Activated T-cell treated with anti-CD3 and anti-CD28 coated beads, Interleukin-2, amount 50 U/mL, for 72 hours (primary cell): ENCODE data around the gene IL21R. TPM values are rescaled to one million over a fixed set of nuclear protein-coding genes. Genes with fewer than 3 reads are reported as not detected.

Experiments used
- ATAC-seq, 2 donors: fragments of 150-1000 bp; cut with Tn5 transposase; replicated peaks in 1 of 2; 2 replicates each; pipeline ENCODE4 v1.10.0; 2021; ENCODE audit warnings: moderate library complexity in 2 of 2, mild to moderate bottlenecking in 1 of 2
- DNase-seq, 2 donors: peaks; one replicate each; pipeline ENCODE4 v3.0.0; 2021 to 2022; ENCODE audit warnings: mixed read lengths in 1 of 2
- H3K27ac Mint-ChIP-seq: one replicate; pipeline ENCODE4 v1.8.0; 2022; ENCODE audit warnings: mild to moderate bottlenecking, moderate library complexity, mixed read lengths
- H3K27me3 Mint-ChIP-seq: one replicate; pipeline ENCODE4 v1.8.0; 2022; ENCODE audit warnings: low read depth, mixed read lengths
- H3K36me3 Mint-ChIP-seq, 2 donors: one replicate each; pipeline ENCODE4 v1.8.0; 2022; ENCODE audit warnings: mixed read lengths in 2 of 2, mild to moderate bottlenecking in 1 of 2; ENCODE audit not compliant: insufficient read depth in 2 of 2
- H3K4me1 Mint-ChIP-seq: one replicate; pipeline ENCODE4 v1.8.0; 2022; ENCODE audit warnings: low read depth, mixed read lengths
- H3K4me3 Mint-ChIP-seq, 2 donors: one replicate each; pipeline ENCODE4 v1.8.0; 2022; ENCODE audit warnings: mild to moderate bottlenecking in 2 of 2, mixed read lengths in 2 of 2, moderate library complexity in 2 of 2
- H3K9me3 Mint-ChIP-seq, 2 donors: one replicate each; pipeline ENCODE4 v1.8.0; 2022; ENCODE audit warnings: mixed read lengths in 2 of 2
- total RNA-seq, 2 donors: library from RNA; stranded (reverse); gene quantifications; one replicate each; pipeline ENCODE4 v1.2.3, GENCODE V29; 2022

IL21R gene
- total RNA-seq: 100 to 1,000 TPM; 155 to 166 TPM

DNA sequence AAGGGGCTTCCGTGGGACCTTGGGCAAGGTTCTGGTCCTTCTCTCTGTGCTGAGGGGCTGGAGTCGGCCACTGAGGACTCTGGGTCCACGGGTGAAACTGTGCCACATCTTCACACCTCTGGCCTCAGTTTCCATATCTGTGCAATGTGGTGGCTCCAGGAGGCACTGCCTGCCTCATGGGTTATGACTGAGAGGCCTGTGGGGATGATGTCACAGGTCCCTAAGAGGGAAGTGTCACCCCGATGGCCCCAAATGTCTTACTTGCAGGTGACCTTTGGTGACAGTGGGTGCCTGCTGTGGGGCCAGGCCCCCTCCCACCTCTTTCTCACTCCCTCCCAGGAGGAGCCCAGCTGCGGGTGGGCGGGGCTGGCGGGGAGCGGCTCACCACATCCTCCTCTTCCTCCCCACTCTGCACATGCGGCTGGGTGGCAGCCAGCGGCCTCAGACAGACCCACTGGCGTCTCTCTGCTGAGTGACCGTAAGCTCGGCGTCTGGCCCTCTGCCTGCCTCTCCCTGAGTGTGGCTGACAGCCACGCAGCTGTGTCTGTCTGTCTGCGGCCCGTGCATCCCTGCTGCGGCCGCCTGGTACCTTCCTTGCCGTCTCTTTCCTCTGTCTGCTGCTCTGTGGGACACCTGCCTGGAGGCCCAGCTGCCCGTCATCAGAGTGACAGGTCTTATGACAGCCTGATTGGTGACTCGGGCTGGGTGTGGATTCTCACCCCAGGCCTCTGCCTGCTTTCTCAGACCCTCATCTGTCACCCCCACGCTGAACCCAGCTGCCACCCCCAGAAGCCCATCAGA lies at the start of gene IL21R:
Gene IL21R, plus strand, starts transcription at position 407 of the 801 bp plus-strand sequence. CDS start 27,898 bp downstream, outside the sequence.
- H3K9me3 Mint-ChIP-seq: no peaks in the 10 kb centered on the region
- ATAC-seq (peak; percentile 69 to 75), DNase-seq (peak; percentile 90 to 91)
- peak within 1 kb of the TSS; percentile 94 to 97 for H3K4me3 Mint-ChIP-seq
- peaks cover 44% of the 10 kb centered on the region for H3K4me1 Mint-ChIP-seq
- peaks cover 18 to 37% of the 10 kb centered on the region in 2 donors for H3K36me3 Mint-ChIP-seq
- H3K27me3 Mint-ChIP-seq: no peaks in the 10 kb centered on the region
- H3K27ac Mint-ChIP-seq: peak within 1 kb of the TSS; percentile 71

DNA sequence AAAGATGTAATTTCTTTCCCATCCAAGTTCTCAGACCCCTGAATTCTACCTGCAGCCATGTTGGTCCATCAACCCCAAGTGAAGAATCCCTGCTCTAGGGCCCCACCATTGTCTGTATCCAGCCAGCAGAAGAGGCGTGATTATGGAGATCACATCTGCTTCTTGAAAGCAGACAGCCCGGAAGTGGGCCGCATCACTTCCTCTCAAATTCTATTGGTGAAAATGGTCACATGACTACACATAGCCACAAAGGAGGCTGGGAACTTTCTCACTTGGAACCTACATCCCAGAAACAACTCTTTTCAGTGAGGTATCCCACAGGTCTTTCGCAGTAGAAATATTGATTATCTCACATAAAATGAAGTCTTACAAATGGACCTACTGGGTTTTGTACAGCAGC lies 48.1 kb upstream of the IL21R start:
- no peaks in the 10 kb centered on the region for H3K27me3 Mint-ChIP-seq
- DNase-seq (no peak), ATAC-seq (no peak)
- peaks cover 30% of the 10 kb centered on the region for H3K4me1 Mint-ChIP-seq
- peaks cover 0 to under 1% of the 10 kb centered on the region in 2 donors for H3K9me3 Mint-ChIP-seq
- H3K27ac Mint-ChIP-seq: peak overlapping the region; percentile 55
- peaks cover 40 to 74% of the 10 kb centered on the region in 2 donors for H3K36me3 Mint-ChIP-seq
- no peak overlapping the region for H3K4me3 Mint-ChIP-seq

DNA sequence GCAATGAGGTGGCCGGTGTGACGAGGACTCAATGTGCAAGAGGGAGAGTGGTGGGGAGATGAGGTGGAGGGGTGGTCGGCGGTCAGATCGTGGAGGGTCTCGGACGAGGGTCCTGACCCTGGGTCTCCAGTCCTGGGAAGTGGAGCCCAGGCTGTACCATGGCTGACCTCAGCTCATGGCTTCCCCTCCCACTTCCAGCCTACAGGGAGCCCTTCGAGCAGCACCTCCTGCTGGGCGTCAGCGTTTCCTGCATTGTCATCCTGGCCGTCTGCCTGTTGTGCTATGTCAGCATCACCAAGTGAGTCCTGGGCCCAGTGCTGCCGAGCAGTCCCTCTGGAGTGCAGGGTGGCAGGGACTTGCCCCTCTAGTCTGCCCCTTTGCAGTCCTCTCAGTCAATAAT lies 46.4 kb upstream of the IL21R start:
- peaks cover 37 to 69% of the 10 kb centered on the region in 2 donors for H3K36me3 Mint-ChIP-seq
- DNase-seq: peak; percentile 40 to 54
- H3K27ac Mint-ChIP-seq: no peak overlapping the region
- no peaks in the 10 kb centered on the region for H3K27me3 Mint-ChIP-seq
- peaks cover 24% of the 10 kb centered on the region for H3K4me1 Mint-ChIP-seq
- peaks cover 0 to 1% of the 10 kb centered on the region in 2 donors for H3K9me3 Mint-ChIP-seq
- peak; percentile 41 to 62 for ATAC-seq
- no peak overlapping the region for H3K4me3 Mint-ChIP-seq

DNA sequence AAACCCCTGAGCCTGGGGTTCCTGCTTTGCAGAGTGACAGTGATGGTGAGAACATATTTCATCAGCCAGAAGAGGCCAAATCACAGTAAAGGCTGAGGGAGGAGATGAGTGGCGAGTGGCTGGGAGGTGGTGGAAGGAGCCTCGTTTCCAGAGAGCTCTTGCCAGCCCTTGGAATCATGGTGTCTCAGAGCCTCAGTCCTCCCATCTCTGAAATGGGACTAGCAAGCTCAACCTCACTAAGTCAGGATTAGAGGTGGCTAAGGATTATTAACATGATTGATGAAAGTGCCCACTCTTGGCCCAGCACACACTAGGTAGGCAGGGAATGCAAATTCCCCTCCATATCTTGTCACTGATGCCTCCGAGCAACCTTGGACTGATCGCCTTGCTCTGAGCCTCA lies 45.2 kb upstream of the IL21R start:
- DNase-seq: no peak
- no peaks in the 10 kb centered on the region for H3K27me3 Mint-ChIP-seq

DNA sequence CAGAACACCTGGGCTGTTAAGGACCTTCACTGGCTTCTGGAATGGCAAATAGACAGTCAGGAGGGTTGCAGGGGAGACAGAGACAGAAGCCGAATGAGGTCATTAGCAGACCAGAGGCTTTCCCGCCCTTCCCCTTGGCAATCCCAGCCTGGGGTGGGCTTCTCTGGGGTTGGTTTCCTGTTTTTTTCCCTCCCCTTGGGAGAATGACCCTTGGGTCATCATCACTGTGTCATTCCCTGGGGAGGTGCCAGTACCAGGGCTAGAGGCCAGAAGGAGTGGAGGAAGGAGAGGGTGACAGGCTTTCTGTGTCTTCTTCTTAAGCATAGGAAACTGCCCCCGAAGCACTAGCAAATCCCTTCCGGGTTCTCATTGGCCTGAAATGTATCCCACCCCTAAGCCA lies 42.9 kb upstream of the IL21R start:
- Mint-ChIP-seq H3K4me1 (peaks cover 50% of the 10 kb centered on the region), H3K27ac (peak overlapping the region; percentile 72), H3K36me3 (peaks cover 33 to 67% of the 10 kb centered on the region in 2 donors), H3K9me3 (peaks cover 0 to 1% of the 10 kb centered on the region in 2 donors), H3K4me3 (no peak overlapping the region), H3K27me3 (no peaks in the 10 kb centered on the region)
- DNase-seq (no peak), ATAC-seq (no peak)

More for the DNA sequence above, 45.2 kb upstream of the IL21R start:
- H3K4me1 Mint-ChIP-seq: peaks cover 31% of the 10 kb centered on the region
- no peak overlapping the region for H3K4me3 Mint-ChIP-seq
- no peak for ATAC-seq
- peaks cover 0 to 1% of the 10 kb centered on the region in 2 donors for H3K9me3 Mint-ChIP-seq
- peaks cover 37 to 68% of the 10 kb centered on the region in 2 donors for H3K36me3 Mint-ChIP-seq
- no peak overlapping the region for H3K27ac Mint-ChIP-seq

DNA sequence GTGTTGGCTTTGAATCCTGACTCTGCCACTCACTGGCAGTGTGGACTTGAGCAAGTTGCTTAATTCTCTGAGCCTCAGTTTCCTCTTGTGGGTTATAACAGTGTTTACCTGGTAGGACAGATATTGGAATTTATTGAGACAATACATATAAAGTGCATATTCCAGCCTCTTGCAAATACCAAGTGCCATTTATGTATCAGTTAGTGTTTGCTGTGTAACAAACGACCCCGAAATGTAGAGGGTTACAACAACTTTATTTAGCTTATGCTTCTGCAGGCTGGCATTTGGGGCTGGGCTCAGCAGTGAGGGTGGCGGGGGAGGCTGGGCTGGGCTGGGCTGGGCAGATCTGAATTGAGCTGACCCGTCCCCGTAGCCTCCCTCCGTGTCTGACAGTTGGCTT lies 42.4 kb upstream of the IL21R start:
- no peak overlapping the region for H3K27ac Mint-ChIP-seq
- no peak for ATAC-seq

DNA sequence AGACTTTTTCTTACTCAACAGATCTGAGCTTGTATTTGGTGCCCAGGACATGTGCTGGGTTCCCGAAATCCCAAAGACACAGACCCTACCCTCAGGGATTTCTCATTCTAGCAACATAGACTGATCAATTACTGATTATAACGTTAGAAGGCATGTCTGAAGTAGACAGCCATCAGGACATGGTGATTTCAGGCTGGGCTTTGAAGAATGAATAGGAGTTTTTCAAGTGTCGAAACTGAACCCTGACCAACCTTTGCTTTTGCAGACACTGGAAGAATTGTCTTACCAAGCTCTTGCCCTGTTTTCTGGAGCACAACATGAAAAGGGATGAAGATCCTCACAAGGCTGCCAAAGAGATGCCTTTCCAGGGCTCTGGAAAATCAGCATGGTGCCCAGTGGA lies 40.0 kb upstream of the IL21R start:
- DNase-seq (no peak), ATAC-seq (no peak)
- peaks cover 0 to 1% of the 10 kb centered on the region in 2 donors for H3K9me3 Mint-ChIP-seq
- H3K27me3 Mint-ChIP-seq: no peaks in the 10 kb centered on the region
- peaks cover 64% of the 10 kb centered on the region for H3K4me1 Mint-ChIP-seq
- H3K4me3 Mint-ChIP-seq: no peak overlapping the region
- peaks cover 23 to 55% of the 10 kb centered on the region in 2 donors for H3K36me3 Mint-ChIP-seq
- peak overlapping the region; percentile 42 for H3K27ac Mint-ChIP-seq

More for the DNA sequence above, 42.4 kb upstream of the IL21R start:
- no peak for DNase-seq
- Mint-ChIP-seq H3K36me3 (peaks cover 29 to 63% of the 10 kb centered on the region in 2 donors), H3K9me3 (peaks cover 0 to 1% of the 10 kb centered on the region in 2 donors), H3K27me3 (no peaks in the 10 kb centered on the region), H3K4me1 (peaks cover 51% of the 10 kb centered on the region), H3K4me3 (no peak overlapping the region)

DNA sequence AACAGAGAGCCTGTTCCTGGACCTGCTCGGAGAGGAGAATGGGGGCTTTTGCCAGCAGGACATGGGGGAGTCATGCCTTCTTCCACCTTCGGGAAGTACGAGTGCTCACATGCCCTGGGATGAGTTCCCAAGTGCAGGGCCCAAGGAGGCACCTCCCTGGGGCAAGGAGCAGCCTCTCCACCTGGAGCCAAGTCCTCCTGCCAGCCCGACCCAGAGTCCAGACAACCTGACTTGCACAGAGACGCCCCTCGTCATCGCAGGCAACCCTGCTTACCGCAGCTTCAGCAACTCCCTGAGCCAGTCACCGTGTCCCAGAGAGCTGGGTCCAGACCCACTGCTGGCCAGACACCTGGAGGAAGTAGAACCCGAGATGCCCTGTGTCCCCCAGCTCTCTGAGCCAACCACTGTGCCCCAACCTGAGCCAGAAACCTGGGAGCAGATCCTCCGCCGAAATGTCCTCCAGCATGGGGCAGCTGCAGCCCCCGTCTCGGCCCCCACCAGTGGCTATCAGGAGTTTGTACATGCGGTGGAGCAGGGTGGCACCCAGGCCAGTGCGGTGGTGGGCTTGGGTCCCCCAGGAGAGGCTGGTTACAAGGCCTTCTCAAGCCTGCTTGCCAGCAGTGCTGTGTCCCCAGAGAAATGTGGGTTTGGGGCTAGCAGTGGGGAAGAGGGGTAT lies 39.3 kb upstream of the IL21R start:
- no peak for ATAC-seq
- Mint-ChIP-seq H3K27me3 (no peaks in the 10 kb centered on the region), H3K9me3 (peaks cover 0 to 1% of the 10 kb centered on the region in 2 donors), H3K4me1 (peaks cover 67% of the 10 kb centered on the region), H3K27ac (peak overlapping the region; percentile 42), H3K4me3 (no peak overlapping the region), H3K36me3 (peaks cover 20 to 50% of the 10 kb centered on the region in 2 donors)
- DNase-seq: no peak

DNA sequence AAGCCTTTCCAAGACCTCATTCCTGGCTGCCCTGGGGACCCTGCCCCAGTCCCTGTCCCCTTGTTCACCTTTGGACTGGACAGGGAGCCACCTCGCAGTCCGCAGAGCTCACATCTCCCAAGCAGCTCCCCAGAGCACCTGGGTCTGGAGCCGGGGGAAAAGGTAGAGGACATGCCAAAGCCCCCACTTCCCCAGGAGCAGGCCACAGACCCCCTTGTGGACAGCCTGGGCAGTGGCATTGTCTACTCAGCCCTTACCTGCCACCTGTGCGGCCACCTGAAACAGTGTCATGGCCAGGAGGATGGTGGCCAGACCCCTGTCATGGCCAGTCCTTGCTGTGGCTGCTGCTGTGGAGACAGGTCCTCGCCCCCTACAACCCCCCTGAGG lies 38.7 kb upstream of the IL21R start:
- Mint-ChIP-seq H3K4me1 (peaks cover 67% of the 10 kb centered on the region), H3K27me3 (no peaks in the 10 kb centered on the region), H3K27ac (peak overlapping the region; percentile 20), H3K9me3 (peaks cover 0 to 1% of the 10 kb centered on the region in 2 donors), H3K4me3 (no peak overlapping the region), H3K36me3 (peaks cover 18 to 44% of the 10 kb centered on the region in 2 donors)
- no peak for DNase-seq
- no peak for ATAC-seq

DNA sequence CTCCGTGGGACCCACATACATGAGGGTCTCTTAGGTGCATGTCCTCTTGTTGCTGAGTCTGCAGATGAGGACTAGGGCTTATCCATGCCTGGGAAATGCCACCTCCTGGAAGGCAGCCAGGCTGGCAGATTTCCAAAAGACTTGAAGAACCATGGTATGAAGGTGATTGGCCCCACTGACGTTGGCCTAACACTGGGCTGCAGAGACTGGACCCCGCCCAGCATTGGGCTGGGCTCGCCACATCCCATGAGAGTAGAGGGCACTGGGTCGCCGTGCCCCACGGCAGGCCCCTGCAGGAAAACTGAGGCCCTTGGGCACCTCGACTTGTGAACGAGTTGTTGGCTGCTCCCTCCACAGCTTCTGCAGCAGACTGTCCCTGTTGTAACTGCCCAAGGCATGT lies 38.2 kb upstream of the IL21R start:
- no peak for DNase-seq
- no peak for ATAC-seq
- Mint-ChIP-seq H3K36me3 (peaks cover 15 to 39% of the 10 kb centered on the region in 2 donors), H3K27ac (peak overlapping the region; percentile 20), H3K27me3 (no peaks in the 10 kb centered on the region), H3K4me3 (no peak overlapping the region), H3K9me3 (peaks cover 0 to 1% of the 10 kb centered on the region in 2 donors), H3K4me1 (peaks cover 72% of the 10 kb centered on the region)

DNA sequence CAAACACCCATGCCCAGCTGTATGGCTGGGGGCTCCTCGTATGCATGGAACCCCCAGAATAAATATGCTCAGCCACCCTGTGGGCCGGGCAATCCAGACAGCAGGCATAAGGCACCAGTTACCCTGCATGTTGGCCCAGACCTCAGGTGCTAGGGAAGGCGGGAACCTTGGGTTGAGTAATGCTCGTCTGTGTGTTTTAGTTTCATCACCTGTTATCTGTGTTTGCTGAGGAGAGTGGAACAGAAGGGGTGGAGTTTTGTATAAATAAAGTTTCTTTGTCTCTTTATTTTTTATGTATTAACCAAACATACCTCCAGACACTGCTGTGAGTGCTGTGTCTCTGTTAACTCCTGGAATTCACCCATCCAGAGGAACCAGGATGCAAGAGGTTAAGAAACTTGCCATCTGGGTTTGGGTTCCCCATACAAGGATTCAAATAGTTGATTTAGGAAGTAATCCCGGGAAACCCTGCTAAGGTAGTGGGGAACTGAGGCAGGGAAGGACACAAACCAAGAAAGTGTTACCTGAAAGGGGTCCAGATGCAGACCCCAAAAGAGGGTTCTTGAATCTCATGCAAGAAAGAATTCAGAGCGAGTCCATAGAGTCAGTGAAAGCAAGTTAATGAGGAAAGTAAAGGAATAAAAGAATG lies 37.4 kb upstream of the IL21R start:
- peak in 1 of 2 donors; percentile 38 for DNase-seq
- Mint-ChIP-seq H3K36me3 (peaks cover 10 to 33% of the 10 kb centered on the region in 2 donors), H3K27me3 (no peaks in the 10 kb centered on the region), H3K4me1 (peaks cover 80% of the 10 kb centered on the region), H3K4me3 (no peak overlapping the region), H3K27ac (peak overlapping the region; percentile 62), H3K9me3 (peaks cover 0 to 2% of the 10 kb centered on the region in 2 donors)
- no peak for ATAC-seq

DNA sequence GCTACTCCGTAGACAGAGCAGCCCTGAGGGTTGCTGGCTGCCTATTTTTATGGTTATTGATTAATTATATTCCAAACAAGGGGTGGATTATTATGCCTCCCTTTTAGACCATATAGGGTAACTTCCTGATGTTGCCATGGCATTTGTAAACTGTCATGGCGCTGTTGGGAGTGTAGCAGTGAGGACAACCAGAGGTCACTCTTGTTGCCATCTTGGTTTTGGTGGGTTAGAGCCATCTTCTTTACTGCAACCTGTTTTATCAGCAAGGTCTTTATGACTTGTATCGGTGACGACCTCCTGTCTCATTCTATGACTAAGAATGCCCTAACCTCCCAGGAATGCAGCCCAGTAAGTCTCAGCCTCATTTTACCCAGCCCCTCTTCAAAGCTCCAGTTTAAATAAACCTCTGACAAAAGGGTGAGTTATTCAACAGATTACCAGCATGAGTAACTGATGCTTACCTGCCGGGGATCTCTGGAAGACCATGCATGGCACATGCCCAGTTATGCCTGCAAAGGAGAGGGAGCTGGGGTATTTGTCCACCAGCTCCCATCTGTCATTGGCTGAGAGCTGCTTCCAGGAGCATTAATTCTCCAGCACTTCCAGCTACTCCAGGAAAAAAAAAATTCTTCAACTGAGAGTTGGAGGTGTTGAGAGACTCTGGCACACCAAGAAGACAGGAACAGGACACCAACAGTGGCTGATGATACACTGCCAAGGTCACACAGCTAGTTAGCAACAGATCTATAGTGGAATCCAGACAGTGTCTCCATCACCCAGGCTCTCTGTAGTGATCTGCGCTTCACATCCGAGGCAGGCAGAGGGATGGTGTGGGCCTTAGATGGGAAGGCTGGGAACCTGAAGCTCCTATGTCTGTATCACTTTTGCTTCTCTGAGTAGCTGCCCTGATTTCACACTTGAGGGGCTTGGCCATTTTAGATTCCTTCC lies 36.6 kb upstream of the IL21R start:
- Mint-ChIP-seq H3K4me1 (peaks cover 88% of the 10 kb centered on the region), H3K27ac (peak overlapping the region; percentile 82), H3K4me3 (peak overlapping the region in 1 of 2 donors; percentile 19), H3K36me3 (peaks cover 18 to 41% of the 10 kb centered on the region in 2 donors), H3K27me3 (no peaks in the 10 kb centered on the region), H3K9me3 (peaks cover 2 to 9% of the 10 kb centered on the region in 2 donors)
- ATAC-seq (peak; percentile 10 to 16), DNase-seq (peak in 1 of 2 donors; percentile 43)
